AG09309 (cell line): ENCODE results near the gene GNMT.

ENCODE experiments used
- DNase-seq: peaks from one replicate; pipeline ENCODE4 v3.0.0-alpha.2; 2010; ENCODE audit warnings: low read depth
- H3K4me3 ChIP-seq: 2 replicates; pipeline ENCODE4 v1.5.1; 2011; ENCODE audit warnings: mild to moderate bottlenecking, low read depth, low read length, moderate library complexity; ENCODE audit not compliant: control insufficient read depth
- TF ChIP-seq, protein P1 (sequence below): IDR thresholded peaks from 2 replicates; pipeline ENCODE4 v1.5.1; 2011; ENCODE audit warnings: mild to moderate bottlenecking, low read depth, low read length, inconsistent platforms; ENCODE audit not compliant: insufficient read depth, control insufficient read depth; ENCODE audit errors: missing control alignments

Gene GNMT

DNA sequence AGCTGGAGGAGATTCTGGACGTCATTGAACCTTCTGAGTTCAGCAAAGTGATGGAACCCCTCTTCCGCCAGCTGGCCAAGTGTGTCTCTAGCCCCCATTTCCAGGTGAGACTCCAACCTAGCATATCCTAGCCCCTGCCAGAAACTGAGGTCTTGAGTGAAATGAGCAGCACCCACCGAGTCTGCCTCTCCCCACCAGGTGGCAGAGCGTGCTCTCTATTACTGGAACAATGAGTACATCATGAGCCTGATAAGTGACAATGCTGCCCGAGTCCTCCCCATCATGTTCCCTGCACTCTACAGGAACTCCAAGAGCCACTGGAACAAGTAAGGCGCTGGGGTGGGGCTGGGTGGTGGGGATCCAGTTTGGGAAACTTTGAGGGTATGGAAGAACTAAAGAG lies 48.6 kb downstream of the GNMT start:
- DNase-seq, result no peak
- TF ChIP-seq, protein P1, sequence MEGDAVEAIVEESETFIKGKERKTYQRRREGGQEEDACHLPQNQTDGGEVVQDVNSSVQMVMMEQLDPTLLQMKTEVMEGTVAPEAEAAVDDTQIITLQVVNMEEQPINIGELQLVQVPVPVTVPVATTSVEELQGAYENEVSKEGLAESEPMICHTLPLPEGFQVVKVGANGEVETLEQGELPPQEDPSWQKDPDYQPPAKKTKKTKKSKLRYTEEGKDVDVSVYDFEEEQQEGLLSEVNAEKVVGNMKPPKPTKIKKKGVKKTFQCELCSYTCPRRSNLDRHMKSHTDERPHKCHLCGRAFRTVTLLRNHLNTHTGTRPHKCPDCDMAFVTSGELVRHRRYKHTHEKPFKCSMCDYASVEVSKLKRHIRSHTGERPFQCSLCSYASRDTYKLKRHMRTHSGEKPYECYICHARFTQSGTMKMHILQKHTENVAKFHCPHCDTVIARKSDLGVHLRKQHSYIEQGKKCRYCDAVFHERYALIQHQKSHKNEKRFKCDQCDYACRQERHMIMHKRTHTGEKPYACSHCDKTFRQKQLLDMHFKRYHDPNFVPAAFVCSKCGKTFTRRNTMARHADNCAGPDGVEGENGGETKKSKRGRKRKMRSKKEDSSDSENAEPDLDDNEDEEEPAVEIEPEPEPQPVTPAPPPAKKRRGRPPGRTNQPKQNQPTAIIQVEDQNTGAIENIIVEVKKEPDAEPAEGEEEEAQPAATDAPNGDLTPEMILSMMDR, result peak; percentile 42
- H3K4me3 ChIP-seq, result no peak overlapping the region

DNA sequence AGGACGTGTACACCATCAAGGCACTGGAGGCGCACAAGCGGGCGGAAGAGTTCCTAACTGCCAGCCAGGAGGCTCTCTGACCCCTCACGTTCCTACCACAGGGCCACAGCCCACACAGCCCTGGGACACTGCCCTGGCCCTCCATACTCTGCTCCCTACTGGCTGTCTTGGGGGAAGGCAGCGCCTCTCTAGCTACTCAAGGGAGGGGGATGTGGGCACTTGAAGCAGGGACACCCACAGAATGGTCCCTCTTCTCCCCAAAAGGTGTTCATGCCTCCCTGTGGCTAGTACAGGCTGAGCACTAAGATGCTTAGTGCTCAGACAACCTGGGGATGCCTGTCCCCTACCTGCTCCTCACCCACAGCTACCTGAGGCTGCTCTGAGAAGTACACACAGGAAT lies 50.7 kb downstream of the GNMT start:
- no peak for DNase-seq
- TF ChIP-seq, protein P1, result no peak
- no peak overlapping the region for H3K4me3 ChIP-seq

DNA sequence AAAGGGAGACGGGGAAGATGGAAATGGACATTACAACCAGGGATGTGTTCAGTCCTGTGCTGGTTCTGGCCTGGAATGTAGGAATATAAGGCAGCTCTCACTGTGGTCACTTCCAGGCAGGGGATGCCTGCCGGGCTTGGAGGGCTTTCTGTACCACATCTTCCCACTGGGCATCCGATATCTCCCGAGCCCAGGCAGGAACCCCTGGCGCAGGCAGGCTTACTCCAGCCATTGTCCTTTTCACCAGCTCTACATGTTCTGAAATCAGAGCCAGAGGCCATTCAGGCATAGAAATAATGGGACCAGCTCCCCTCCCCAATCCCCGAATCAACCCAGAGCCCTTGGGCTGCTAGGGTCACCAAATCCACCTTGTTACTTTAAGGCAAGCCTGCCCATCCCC lies 51.8 kb downstream of the GNMT start:
- DNase-seq, result no peak
- TF ChIP-seq, protein P1, result no peak
- H3K4me3 ChIP-seq, result peak overlapping the region; percentile 92

- DNase-seq, result no peak
- TF ChIP-seq, protein P1, result no peak
- H3K4me3 ChIP-seq, result peak overlapping the region; percentile 92
Measured at GRCh38 chr6:43013097-43013842, 52.7 kb downstream of the GNMT start.
